Myometrial cell (primary cell): ENCODE results near the gene SLC9C1. TPM values are rescaled to one million over a fixed set of nuclear protein-coding genes. Genes with fewer than 3 reads are reported as not detected.

ENCODE experiments used
- total RNA-seq: library from RNA; depleted of rRNA; stranded (reverse); fragments of >200 nt; gene quantifications from 2 replicates; pipeline ENCODE4 v1.2.3, GENCODE V29; 2015

SLC9C1 gene
- not detected in 2 replicates for total RNA-seq

DNA sequence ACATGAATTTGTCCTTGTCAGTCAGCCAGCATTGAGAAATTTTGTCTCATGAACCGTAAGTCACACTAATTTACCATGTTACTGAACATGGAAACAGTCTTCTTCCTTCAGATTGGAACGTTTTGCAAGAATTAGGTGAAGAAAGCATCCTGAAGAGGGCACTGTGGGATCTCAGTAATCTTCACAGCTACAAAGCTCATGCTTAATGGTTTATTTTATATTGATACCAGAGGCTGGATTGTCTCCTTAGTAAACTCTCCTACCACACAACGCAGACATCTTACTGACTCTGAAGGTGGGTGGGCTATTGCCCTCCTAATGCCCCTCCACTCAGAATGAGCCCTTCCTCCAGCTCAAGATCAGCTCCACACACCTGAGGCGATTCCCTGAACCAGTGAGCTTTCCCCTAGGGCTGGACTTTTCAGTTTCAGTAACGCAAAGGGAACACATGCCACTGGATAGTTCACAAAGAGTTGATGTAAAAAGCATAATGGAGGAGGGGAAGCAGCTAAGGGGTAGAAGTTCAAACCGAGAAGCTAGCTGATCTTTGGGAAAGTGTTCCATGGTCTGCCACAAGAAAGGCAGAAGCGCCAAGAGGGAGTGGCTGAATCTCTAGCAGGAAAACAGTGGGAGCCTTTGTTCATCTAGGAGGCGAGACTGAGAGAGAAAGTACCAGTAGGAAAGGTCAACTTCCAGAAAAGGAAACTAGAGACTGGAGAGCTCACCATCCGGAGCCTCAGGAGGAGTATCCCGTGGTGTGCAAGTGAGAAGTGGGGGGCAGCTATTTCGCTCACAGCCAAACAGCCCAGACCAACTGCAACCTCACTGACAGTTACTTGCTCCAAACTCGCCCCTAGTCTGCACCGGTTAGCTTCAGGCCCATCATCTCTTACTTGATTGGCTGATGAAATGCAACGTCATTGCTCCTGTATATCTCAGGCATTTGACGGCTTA is at the start of gene SLC9C1:
SLC9C1 (minus strand) TSS at position 849 of the 954 bp plus-strand sequence. CDS start 7,425 bp downstream, outside the sequence.

DNA sequence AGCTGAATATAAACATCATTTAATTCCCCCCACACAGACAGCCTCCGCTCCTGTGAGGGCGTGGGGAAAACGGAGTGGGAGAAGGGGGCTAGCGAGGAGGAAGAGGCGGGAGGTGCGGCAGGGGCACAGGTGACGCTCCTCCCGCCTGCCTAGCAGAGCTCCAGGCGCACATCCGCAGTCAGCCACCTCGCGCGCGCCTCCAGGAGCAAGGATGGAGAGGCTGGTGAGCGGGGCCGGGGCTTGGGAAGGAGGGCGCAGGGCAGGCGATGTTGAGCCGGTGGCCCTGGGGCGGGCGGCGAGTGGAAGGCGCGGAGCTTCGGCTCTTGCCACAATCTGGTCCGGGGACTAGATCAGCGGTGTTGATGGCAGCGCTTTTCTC is 39.0 kb upstream of the SLC9C1 start, which contains the start of gene CD200:
CD200 (plus strand) TSS at position 155 of the 379 bp plus-strand sequence; CDS start at position 212, 57 bp downstream.

DNA sequence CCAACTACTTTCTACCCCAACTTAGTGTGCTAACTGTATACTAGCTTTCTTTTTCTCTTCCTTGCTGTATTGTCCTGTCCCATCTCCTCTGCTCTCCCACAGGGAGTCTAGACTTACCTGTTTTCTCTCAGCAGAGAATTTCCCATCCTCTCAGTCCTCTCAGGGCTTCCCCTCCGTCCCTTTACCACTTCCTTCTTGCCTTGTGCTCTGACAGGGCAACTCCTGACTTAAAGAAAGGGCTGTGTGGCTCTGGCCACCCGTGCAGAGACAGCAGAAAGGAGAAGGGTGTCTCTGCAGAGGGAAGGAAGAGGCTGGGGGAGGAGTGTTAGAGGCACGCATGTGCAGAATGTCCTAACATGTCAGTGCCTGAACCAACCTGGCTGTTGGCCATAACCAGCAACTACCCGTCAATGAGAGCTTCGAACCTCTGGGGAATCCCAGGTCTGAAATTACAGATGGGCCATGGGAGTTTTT is 161.0 kb downstream of the SLC9C1 start, which contains the start of gene GCSAM:
GCSAM (minus strand) TSS at position 274 of the 474 bp plus-strand sequence; CDS start at position 146, 128 bp downstream.

Other genes starting within 250 kb of the SLC9C1 start
- 2.1 and 2.9 TPM in 2 replicates for gene C3orf52, start 207.8 kb downstream of the SLC9C1 start, total RNA-seq
- not detected in 2 replicates for gene GCSAM, start 161.0 kb downstream of the SLC9C1 start, total RNA-seq
- gene CD200, start 38.9 kb upstream of the SLC9C1 start, total RNA-seq, result 8.7 and 8.9 TPM in 2 replicates
- not detected in 2 replicates for gene BTLA, start 205.3 kb upstream of the SLC9C1 start, total RNA-seq